ENCODE measurements around the gene SKAP1. TPM values are rescaled to one million over a fixed set of nuclear protein-coding genes. Genes with fewer than 3 reads are reported as not detected.

Gene SKAP1
- total and polyA plus RNA-seq, 2 experiments from 2014 or later, result 0.27 TPM; not detected in 1

DNA sequence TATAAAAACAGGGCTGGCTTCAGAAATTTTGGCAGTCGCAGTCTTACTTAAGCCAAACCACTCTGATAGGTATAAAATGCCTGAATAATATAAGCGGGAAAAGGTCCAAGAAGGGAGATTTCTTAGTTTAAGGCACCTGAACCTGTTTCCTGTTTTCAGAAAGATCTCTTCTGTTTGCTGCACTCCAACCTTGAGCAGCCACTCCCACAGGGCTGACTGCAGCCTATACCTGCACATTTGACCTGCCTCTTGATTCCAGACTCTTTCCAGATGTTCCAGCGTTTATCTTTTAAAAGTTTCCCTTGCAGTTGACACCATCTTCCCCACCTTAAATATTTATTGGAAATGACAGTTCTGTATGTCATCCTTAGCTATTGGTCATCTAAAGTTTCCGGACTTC lies 132.2 kb downstream of the SKAP1 start (continued):
- TF ChIP-seq, protein P1, sequence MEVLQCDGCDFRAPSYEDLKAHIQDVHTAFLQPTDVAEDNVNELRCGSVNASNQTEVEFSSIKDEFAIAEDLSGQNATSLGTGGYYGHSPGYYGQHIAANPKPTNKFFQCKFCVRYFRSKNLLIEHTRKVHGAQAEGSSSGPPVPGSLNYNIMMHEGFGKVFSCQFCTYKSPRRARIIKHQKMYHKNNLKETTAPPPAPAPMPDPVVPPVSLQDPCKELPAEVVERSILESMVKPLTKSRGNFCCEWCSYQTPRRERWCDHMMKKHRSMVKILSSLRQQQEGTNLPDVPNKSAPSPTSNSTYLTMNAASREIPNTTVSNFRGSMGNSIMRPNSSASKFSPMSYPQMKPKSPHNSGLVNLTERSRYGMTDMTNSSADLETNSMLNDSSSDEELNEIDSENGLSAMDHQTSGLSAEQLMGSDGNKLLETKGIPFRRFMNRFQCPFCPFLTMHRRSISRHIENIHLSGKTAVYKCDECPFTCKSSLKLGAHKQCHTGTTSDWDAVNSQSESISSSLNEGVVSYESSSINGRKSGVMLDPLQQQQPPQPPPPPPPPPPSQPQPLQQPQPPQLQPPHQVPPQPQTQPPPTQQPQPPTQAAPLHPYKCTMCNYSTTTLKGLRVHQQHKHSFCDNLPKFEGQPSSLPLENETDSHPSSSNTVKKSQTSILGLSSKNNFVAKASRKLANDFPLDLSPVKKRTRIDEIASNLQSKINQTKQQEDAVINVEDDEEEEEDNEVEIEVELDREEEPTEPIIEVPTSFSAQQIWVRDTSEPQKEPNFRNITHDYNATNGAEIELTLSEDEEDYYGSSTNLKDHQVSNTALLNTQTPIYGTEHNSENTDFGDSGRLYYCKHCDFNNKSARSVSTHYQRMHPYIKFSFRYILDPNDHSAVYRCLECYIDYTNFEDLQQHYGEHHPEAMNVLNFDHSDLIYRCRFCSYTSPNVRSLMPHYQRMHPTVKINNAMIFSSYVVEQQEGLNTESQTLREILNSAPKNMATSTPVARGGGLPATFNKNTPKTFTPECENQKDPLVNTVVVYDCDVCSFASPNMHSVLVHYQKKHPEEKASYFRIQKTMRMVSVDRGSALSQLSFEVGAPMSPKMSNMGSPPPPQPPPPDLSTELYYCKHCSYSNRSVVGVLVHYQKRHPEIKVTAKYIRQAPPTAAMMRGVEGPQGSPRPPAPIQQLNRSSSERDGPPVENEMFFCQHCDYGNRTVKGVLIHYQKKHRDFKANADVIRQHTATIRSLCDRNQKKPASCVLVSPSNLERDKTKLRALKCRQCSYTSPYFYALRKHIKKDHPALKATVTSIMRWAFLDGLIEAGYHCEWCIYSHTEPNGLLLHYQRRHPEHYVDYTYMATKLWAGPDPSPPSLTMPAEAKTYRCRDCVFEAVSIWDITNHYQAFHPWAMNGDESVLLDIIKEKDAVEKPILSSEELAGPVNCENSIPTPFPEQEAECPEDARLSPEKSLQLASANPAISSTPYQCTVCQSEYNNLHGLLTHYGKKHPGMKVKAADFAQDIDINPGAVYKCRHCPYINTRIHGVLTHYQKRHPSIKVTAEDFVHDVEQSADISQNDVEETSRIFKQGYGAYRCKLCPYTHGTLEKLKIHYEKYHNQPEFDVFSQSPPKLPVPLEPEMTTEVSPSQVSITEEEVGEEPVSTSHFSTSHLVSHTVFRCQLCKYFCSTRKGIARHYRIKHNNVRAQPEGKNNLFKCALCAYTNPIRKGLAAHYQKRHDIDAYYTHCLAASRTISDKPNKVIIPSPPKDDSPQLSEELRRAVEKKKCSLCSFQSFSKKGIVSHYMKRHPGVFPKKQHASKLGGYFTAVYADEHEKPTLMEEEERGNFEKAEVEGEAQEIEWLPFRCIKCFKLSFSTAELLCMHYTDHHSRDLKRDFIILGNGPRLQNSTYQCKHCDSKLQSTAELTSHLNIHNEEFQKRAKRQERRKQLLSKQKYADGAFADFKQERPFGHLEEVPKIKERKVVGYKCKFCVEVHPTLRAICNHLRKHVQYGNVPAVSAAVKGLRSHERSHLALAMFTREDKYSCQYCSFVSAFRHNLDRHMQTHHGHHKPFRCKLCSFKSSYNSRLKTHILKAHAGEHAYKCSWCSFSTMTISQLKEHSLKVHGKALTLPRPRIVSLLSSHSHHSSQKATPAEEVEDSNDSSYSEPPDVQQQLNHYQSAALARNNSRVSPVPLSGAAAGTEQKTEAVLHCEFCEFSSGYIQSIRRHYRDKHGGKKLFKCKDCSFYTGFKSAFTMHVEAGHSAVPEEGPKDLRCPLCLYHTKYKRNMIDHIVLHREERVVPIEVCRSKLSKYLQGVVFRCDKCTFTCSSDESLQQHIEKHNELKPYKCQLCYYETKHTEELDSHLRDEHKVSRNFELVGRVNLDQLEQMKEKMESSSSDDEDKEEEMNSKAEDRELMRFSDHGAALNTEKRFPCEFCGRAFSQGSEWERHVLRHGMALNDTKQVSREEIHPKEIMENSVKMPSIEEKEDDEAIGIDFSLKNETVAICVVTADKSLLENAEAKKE (CRISPR knock-in tag; IDR thresholded peaks at IDR 0.05), result no peak
- TF ChIP-seq, protein P2, sequence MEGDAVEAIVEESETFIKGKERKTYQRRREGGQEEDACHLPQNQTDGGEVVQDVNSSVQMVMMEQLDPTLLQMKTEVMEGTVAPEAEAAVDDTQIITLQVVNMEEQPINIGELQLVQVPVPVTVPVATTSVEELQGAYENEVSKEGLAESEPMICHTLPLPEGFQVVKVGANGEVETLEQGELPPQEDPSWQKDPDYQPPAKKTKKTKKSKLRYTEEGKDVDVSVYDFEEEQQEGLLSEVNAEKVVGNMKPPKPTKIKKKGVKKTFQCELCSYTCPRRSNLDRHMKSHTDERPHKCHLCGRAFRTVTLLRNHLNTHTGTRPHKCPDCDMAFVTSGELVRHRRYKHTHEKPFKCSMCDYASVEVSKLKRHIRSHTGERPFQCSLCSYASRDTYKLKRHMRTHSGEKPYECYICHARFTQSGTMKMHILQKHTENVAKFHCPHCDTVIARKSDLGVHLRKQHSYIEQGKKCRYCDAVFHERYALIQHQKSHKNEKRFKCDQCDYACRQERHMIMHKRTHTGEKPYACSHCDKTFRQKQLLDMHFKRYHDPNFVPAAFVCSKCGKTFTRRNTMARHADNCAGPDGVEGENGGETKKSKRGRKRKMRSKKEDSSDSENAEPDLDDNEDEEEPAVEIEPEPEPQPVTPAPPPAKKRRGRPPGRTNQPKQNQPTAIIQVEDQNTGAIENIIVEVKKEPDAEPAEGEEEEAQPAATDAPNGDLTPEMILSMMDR (conservative IDR thresholded peaks at IDR 0.05; ENCODE audit: low read depth in 2 of 2), result no peak
- no peak for TF ChIP-seq ZNF114 (CRISPR knock-in tag; IDR thresholded peaks at IDR 0.05)

DNA sequence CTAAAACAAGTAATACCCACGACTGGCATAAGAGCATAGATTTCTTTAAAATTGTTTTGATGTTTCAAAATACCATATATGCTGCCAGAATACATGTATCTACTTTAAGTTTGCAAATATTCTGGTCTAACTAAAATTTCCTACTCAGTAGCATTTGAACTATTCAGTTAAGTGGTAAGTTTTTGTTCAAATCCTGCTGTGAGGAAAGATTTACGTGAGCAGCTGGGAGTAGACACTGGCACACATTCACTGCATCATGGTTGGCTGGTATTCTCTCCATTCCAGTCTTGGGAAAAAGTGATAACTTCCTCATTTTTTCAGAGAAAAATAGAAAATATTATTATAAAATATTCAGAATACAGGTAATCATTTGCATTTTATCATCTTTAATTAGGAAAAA lies 133.6 kb downstream of the SKAP1 start:
- peaks cover 7% of the 10 kb centered on the region for H3K4me1 Mint-ChIP-seq
- no peaks in the 10 kb centered on the region for H3K27me3 ChIP-seq (ENCODE audit: insufficient read depth)
- no peaks in the 10 kb centered on the region for H3F3A ChIP-seq (replicated peaks; ENCODE audit: low read depth)
- no peak overlapping the region for H3K4me2 ChIP-seq
- H3K27ac ChIP-seq (ENCODE audit: low read depth), result no peak overlapping the region
- no peaks in the 10 kb centered on the region for H3K36me3 ChIP-seq (ENCODE audit: insufficient read depth)
- H2AFZ ChIP-seq, result no peak overlapping the region
- no peak overlapping the region for H3K27ac Mint-ChIP-seq
- no peaks in the 10 kb centered on the region for H4K20me1 ChIP-seq (replicated peaks; ENCODE audit: insufficient read depth)
- DNase-seq (ENCODE audit: low spot score) (no peak), ATAC-seq (no peak)
- no peaks in the 10 kb centered on the region for H3K9me3 Mint-ChIP-seq
- no peaks in the 10 kb centered on the region for H3K9me2 ChIP-seq (ENCODE audit: insufficient read depth)
- no peaks in the 10 kb centered on the region for H3K79me2 ChIP-seq (replicated peaks; ENCODE audit: insufficient read depth)
- H3K36me3 Mint-ChIP-seq (ENCODE audit: low read depth), result no peaks in the 10 kb centered on the region
- no peak overlapping the region for H3K4me3 Mint-ChIP-seq
- no peak overlapping the region for H3K4me3 ChIP-seq
- H3K27me3 Mint-ChIP-seq (ENCODE audit: insufficient read depth, low read depth, poor library complexity), result no peaks in the 10 kb centered on the region
- TF ChIP-seq JUNB (IDR thresholded peaks at IDR 0.05; ENCODE audit: unreplicated experiment) (no peak), ZNF331 (CRISPR knock-in tag; IDR thresholded peaks at IDR 0.05; ENCODE audit: low read depth) (no peak), EZH2phosphoT487 (IDR thresholded peaks at IDR 0.05; ENCODE audit: unreplicated experiment) (no peak), POLR2AphosphoS5 (IDR thresholded peaks at IDR 0.05; ENCODE audit: low read depth) (no peak), EZH2 (IDR thresholded peaks at IDR 0.05; ENCODE audit: low read depth, unreplicated experiment) (no peak), STAT1 (IDR thresholded peaks at IDR 0.05; ENCODE audit: unreplicated experiment) (no peak)
- TF ChIP-seq, protein P2 (conservative IDR thresholded peaks at IDR 0.05; ENCODE audit: low read depth in 2 of 2), result no peak
- TF ChIP-seq, protein P3, sequence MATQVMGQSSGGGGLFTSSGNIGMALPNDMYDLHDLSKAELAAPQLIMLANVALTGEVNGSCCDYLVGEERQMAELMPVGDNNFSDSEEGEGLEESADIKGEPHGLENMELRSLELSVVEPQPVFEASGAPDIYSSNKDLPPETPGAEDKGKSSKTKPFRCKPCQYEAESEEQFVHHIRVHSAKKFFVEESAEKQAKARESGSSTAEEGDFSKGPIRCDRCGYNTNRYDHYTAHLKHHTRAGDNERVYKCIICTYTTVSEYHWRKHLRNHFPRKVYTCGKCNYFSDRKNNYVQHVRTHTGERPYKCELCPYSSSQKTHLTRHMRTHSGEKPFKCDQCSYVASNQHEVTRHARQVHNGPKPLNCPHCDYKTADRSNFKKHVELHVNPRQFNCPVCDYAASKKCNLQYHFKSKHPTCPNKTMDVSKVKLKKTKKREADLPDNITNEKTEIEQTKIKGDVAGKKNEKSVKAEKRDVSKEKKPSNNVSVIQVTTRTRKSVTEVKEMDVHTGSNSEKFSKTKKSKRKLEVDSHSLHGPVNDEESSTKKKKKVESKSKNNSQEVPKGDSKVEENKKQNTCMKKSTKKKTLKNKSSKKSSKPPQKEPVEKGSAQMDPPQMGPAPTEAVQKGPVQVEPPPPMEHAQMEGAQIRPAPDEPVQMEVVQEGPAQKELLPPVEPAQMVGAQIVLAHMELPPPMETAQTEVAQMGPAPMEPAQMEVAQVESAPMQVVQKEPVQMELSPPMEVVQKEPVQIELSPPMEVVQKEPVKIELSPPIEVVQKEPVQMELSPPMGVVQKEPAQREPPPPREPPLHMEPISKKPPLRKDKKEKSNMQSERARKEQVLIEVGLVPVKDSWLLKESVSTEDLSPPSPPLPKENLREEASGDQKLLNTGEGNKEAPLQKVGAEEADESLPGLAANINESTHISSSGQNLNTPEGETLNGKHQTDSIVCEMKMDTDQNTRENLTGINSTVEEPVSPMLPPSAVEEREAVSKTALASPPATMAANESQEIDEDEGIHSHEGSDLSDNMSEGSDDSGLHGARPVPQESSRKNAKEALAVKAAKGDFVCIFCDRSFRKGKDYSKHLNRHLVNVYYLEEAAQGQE (IDR thresholded peaks at IDR 0.05; ENCODE audit: unreplicated experiment), result no peak
- no peaks in the 10 kb centered on the region for H3K4me1 ChIP-seq (ENCODE audit: insufficient read depth)

Data from GM23338 (cell line).